GM23338 (cell line): ENCODE data around the gene WDR91. TPM values are rescaled to one million over a fixed set of nuclear protein-coding genes. Genes with fewer than 3 reads are reported as not detected.
"Not testable (repeated sequence)": the region's sequence is repeated elsewhere in the genome, so short reads cannot be mapped to it uniquely, and the experiment has no call there.

Experiments used
- ATAC-seq: fragments of 200-7000 bp; cut with Tn5 transposase; 3 replicates; pipeline ENCODE4 v1.9.1; 2020
- DNase-seq: peaks from one replicate; pipeline ENCODE4 v3.0.0-alpha.2; 2015; ENCODE audit warnings: low spot score
- H2AFZ ChIP-seq: fragments of 200-600 bp; sonication (generic); 2 replicates; pipeline ENCODE4 v1.8.0; 2016; ENCODE audit warnings: antibody characterized with exemption, mild to moderate bottlenecking, moderate library complexity
- H3F3A ChIP-seq: fragments of 200-600 bp; sonication (generic); replicated peaks from 2 replicates; pipeline ENCODE4 v1.8.0; 2017; ENCODE audit warnings: antibody characterized with exemption, mixed run types, low read depth
- H3K27ac ChIP-seq: fragments of 200-600 bp; sonication (generic); 2 replicates; pipeline ENCODE4 v1.6.1; 2016; ENCODE audit warnings: low read depth
- H3K27me3 ChIP-seq: fragments of 200-600 bp; sonication (generic); 2 replicates; pipeline ENCODE4 v1.8.0; 2016; ENCODE audit warnings: mild to moderate bottlenecking, mixed run types, moderate library complexity; ENCODE audit not compliant: insufficient read depth
- H3K36me3 ChIP-seq: fragments of 200-600 bp; sonication (generic); 2 replicates; pipeline ENCODE4 v1.8.0; 2016; ENCODE audit warnings: mild to moderate bottlenecking; ENCODE audit not compliant: insufficient read depth
- H3K4me1 ChIP-seq: fragments of 200-600 bp; sonication (generic); 2 replicates; pipeline ENCODE4 v1.8.0; 2016; ENCODE audit warnings: mild to moderate bottlenecking, moderate library complexity; ENCODE audit not compliant: insufficient read depth
- H3K4me2 ChIP-seq: fragments of 200-600 bp; sonication (generic); 2 replicates; pipeline ENCODE4 v1.7.1; 2017; ENCODE audit warnings: mixed run types
- H3K4me3 ChIP-seq: fragments of 200-600 bp; sonication (generic); 2 replicates; pipeline ENCODE4 v1.6.1; 2016; ENCODE audit warnings: mixed run types
- H3K79me2 ChIP-seq: fragments of 200-600 bp; sonication (generic); replicated peaks from 2 replicates; pipeline ENCODE4 v1.8.0; 2017; ENCODE audit warnings: mild to moderate bottlenecking; ENCODE audit not compliant: insufficient read depth
- H3K9me2 ChIP-seq: fragments of 200-600 bp; sonication (generic); 2 replicates; pipeline ENCODE4 v1.8.0; 2017; ENCODE audit not compliant: insufficient read depth
- H4K20me1 ChIP-seq: fragments of 200-600 bp; sonication (generic); replicated peaks from 2 replicates; pipeline ENCODE4 v1.8.0; 2017; ENCODE audit warnings: mild to moderate bottlenecking; ENCODE audit not compliant: insufficient read depth
- H3K27ac Mint-ChIP-seq: 2 replicates; pipeline ENCODE4 v1.8.0; 2020; ENCODE audit warnings: inconsistent platforms, mild to moderate bottlenecking, moderate library complexity, mixed read lengths
- H3K27me3 Mint-ChIP-seq: 3 replicates; pipeline ENCODE4 v1.8.0; 2022; ENCODE audit warnings: low read depth, mild to moderate bottlenecking, moderate library complexity, mixed read lengths, inconsistent platforms; ENCODE audit not compliant: insufficient read depth, poor library complexity
- H3K36me3 Mint-ChIP-seq: 3 replicates; pipeline ENCODE4 v1.8.0; 2021; ENCODE audit warnings: low read depth, mild to moderate bottlenecking, inconsistent platforms, moderate library complexity, mixed read lengths
- H3K4me1 Mint-ChIP-seq: 3 replicates; pipeline ENCODE4 v1.8.0; 2020; ENCODE audit warnings: mild to moderate bottlenecking, inconsistent platforms, mixed read lengths
- H3K4me3 Mint-ChIP-seq: 3 replicates; pipeline ENCODE4 v1.8.0; 2021; ENCODE audit warnings: moderate library complexity, mild to moderate bottlenecking, inconsistent platforms, mixed read lengths
- H3K9me3 Mint-ChIP-seq: 3 replicates; pipeline ENCODE4 v1.8.0; 2020; ENCODE audit warnings: moderate library complexity, mild to moderate bottlenecking, inconsistent platforms, mixed read lengths
- CREB1 ChIP-seq: fragments of 250-450 bp; sonication (Bioruptor Pico); IDR thresholded peaks from 2 replicates; pipeline ENCODE4 v1.5.0; 2020; ENCODE audit warnings: low read depth, mild to moderate bottlenecking, moderate library complexity
- ETS1 ChIP-seq: IDR thresholded peaks from 2 replicates; pipeline ENCODE4 v1.6.1; 2016; ENCODE audit warnings: antibody characterized with exemption
- EZH2 ChIP-seq: fragments of 200-600 bp; sonication (generic); IDR thresholded peaks from one replicate; pipeline ENCODE4 v1.8.0; 2017; ENCODE audit warnings: antibody characterized with exemption, mild to moderate bottlenecking, low read depth; ENCODE audit not compliant: unreplicated experiment
- NANOG ChIP-seq: IDR thresholded peaks from 2 replicates; pipeline ENCODE4 v1.6.1; 2016; ENCODE audit warnings: antibody characterized with exemption, borderline replicate concordance
- REST ChIP-seq: IDR thresholded peaks from one replicate; pipeline ENCODE4 v1.6.1; 2018; ENCODE audit warnings: antibody characterized with exemption; ENCODE audit not compliant: unreplicated experiment
- STAT1 ChIP-seq: IDR thresholded peaks from one replicate; pipeline ENCODE4 v1.6.1; 2016; ENCODE audit warnings: antibody characterized with exemption; ENCODE audit not compliant: unreplicated experiment
- ZNF114 ChIP-seq: fragments of 250-450 bp; sonication (Bioruptor Pico); IDR thresholded peaks from 2 replicates; pipeline ENCODE4 v1.5.0; 2020; ENCODE audit warnings: mild to moderate bottlenecking, moderate library complexity
- ZNF331 ChIP-seq: fragments of 250-450 bp; sonication (Bioruptor Pico); IDR thresholded peaks from 2 replicates; pipeline ENCODE4 v1.5.0; 2020; ENCODE audit warnings: low read depth, mild to moderate bottlenecking, moderate library complexity
- polyA plus RNA-seq: library from polyadenylated mRNA; unstranded; fragments of >200 nt; fragmentation: Nextera tagmentation; extraction: Ambion mirVana; gene quantifications from 2 replicates; pipeline ENCODE4 v1.2.1, GENCODE V29; 2016
- total RNA-seq: library from RNA; depleted of rRNA; stranded (reverse); fragments of >200 nt; shearing (Covaris generic); gene quantifications from 2 replicates; pipeline ENCODE4 v1.2.3, GENCODE V29; 2014

Gene WDR91
- total and polyA plus RNA-seq, 2 experiments from 2014 or later, result 5.8 to 32.6 TPM

GRCh38 chr7:135213831-135214230 lies 2.5 kb upstream of the WDR91 start (continued):
- TF ChIP-seq REST (no peak), EZH2 (no peak), ZNF331 (CRISPR knock-in tag) (no peak), ZNF114 (CRISPR knock-in tag) (no peak)

GRCh38 chr7:135211946-135212685 lies 790 bp upstream of the WDR91 start:
- Histone ChIP-seq H3K4me3 (peak overlapping the region; percentile 95), H3K4me2 (peak overlapping the region; percentile 80), H3K27me3 (peaks cover 11% of the 10 kb centered on the region), H2AFZ (peak overlapping the region; percentile 99)
- not testable (repeated sequence) for H3K9me2 ChIP-seq, H4K20me1 ChIP-seq, H3K4me1 ChIP-seq, H3F3A ChIP-seq, H3K79me2 ChIP-seq, H3K36me3 ChIP-seq, ATAC-seq, H3K27ac Mint-ChIP-seq, DNase-seq, H3K27ac ChIP-seq, H3K36me3 Mint-ChIP-seq, H3K4me1 Mint-ChIP-seq, H3K9me3 Mint-ChIP-seq
- Mint-ChIP-seq H3K4me3 (peak overlapping the region; percentile 92), H3K27me3 (peaks cover 16% of the 10 kb centered on the region)

GRCh38 chr7:135210888-135211178 lies 493 bp downstream of the WDR91 start:
- peak overlapping the region; percentile 92 for H2AFZ ChIP-seq
- H4K20me1 ChIP-seq, result no peaks in the 10 kb centered on the region
- DNase-seq, result peak; percentile 39
- peak overlapping the region; percentile 95 for H3K4me3 ChIP-seq
- H3K27me3 ChIP-seq, result peaks cover 11% of the 10 kb centered on the region
- H3K9me2 ChIP-seq, result no peaks in the 10 kb centered on the region
- H3K4me2 ChIP-seq, result peak overlapping the region; percentile 94
- Mint-ChIP-seq H3K36me3 (no peaks in the 10 kb centered on the region), H3K4me1 (peaks cover 4% of the 10 kb centered on the region; the same call in 2 of the 3 replicates), H3K27ac (no peak overlapping the region), H3K27me3 (peaks cover 16% of the 10 kb centered on the region), H3K9me3 (no peaks in the 10 kb centered on the region), H3K4me3 (peak overlapping the region; percentile 92)
- peaks cover 6% of the 10 kb centered on the region for H3K4me1 ChIP-seq
- H3F3A ChIP-seq, result no peaks in the 10 kb centered on the region
- H3K36me3 ChIP-seq, result no peaks in the 10 kb centered on the region
- TF ChIP-seq ETS1 (no peak), EZH2 (no peak), NANOG (no peak), ZNF114 (CRISPR knock-in tag) (no peak), STAT1 (no peak), CREB1 (CRISPR knock-in tag) (no peak)
- no peak overlapping the region for H3K27ac ChIP-seq
- H3K79me2 ChIP-seq, result no peaks in the 10 kb centered on the region
- ATAC-seq, result no peak
